ENCODE measurements around the gene NFKBIL1. TPM values are rescaled to one million over a fixed set of nuclear protein-coding genes. Genes with fewer than 3 reads are reported as not detected.

Gene NFKBIL1
- total RNA-seq, 4 donors from 2014 or later, result 23.7 to 34.0 (median 27.5) TPM

DNA sequence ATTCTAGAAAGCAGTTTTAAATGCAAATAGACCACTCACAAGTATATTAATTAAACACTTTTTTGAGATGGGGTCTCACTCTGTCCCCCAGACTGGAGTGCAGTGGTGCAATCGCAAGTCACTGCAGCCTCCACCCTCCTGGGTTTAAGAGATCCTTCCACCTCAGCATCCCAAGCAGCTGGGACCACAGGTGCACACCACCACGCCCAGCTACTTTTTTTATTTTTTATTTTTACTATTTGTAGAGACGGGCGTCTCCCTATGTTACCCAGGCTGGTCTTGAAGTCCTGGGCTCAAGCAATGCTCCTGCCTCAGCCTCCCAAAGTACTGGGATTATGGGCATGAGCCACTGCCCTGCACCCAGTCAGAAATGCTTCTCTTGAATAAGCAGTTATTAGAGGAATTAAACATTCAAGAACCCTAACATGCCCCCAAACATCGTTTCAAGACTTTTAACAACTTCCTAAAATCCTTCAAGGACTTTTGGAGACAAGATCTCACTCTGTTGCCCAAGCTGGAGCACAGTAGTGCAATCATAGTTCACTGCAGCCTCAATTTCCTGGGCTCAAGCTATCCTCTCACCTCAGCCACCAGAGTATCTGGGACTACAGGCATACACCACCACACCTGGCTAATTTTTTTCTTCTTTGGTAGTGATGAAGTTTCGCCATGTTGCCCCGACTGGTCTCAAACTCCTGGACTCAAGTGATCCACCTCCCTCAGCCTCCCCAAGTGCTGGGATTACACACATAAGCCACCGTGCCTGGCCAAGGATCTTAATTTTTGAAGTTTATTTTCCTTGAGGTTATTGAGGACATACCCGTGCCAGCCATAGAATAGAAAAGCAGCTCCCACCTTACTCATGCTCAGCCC, 15.4 kb upstream of the NFKBIL1 start:
- DNase-seq, result no peak
- intact Hi-C loops (cut with DNase I), result no loop called here
- Histone ChIP-seq H3K4me3 (replicated peaks in 1 of 3) (no peak overlapping the region), H3K36me3 (peaks cover 69 to 75% of the 10 kb centered on the region in 2 donors), H3K27me3 (no peaks in the 10 kb centered on the region), H3K4me1 (no peaks in the 10 kb centered on the region), H3K27ac (no peak overlapping the region), H3K9me3 (no peaks in the 10 kb centered on the region)
- TF ChIP-seq, protein P1, sequence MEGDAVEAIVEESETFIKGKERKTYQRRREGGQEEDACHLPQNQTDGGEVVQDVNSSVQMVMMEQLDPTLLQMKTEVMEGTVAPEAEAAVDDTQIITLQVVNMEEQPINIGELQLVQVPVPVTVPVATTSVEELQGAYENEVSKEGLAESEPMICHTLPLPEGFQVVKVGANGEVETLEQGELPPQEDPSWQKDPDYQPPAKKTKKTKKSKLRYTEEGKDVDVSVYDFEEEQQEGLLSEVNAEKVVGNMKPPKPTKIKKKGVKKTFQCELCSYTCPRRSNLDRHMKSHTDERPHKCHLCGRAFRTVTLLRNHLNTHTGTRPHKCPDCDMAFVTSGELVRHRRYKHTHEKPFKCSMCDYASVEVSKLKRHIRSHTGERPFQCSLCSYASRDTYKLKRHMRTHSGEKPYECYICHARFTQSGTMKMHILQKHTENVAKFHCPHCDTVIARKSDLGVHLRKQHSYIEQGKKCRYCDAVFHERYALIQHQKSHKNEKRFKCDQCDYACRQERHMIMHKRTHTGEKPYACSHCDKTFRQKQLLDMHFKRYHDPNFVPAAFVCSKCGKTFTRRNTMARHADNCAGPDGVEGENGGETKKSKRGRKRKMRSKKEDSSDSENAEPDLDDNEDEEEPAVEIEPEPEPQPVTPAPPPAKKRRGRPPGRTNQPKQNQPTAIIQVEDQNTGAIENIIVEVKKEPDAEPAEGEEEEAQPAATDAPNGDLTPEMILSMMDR (IDR thresholded peaks at IDR 0.05), result no peak
- TF ChIP-seq POLR2A (IDR thresholded peaks at IDR 0.05), result no peak
- 78 to 79% methylated on average over 9 of the region's 9 CpGs for WGBS, 2 donors

DNA sequence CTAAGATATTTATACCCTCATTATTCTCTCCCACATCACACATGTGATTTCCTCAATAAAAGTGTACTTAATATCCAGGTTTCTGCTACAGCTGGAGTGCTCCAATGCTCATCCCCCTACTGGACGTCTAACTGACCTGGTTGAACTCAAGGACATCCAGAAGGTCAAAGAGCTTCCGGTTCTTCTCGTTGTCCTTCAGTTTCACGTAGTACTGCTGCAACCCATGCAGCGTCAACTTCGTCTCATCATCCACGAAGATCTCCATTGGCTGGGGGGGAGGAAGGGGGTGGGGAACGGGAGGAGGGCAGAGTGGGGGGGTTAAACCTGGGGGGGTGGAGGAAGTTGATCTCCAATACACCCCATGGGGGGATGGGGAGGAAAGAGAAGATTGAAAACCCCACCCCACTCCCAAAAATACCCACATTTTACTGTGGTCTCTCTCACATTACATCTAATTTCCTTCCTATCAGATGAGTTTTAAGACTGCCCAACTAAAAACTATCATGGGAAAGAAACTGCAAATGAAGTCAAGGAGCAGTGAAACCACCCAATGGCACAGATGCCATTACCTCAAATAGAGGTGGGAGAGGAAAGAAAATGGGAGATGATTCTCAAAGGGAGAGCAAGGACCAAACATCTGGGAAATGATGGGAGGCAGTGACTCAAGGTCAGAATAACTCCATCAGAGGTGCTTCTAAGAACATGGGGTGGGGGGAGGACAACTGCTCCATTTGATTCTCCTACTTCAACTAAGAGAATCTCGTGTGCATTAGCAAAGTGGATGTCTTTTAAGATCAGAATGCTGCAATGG, 14.6 kb upstream of the NFKBIL1 start:
- H3K4me3 ChIP-seq (replicated peaks in 1 of 3), result no peak overlapping the region
- TF ChIP-seq, protein P1 (IDR thresholded peaks at IDR 0.05), result no peak
- TF ChIP-seq POLR2A (IDR thresholded peaks at IDR 0.05), result peak in 1 of 2 donors; percentile 3
- 68 to 77% methylated on average over 9 of the region's 9 CpGs for WGBS, 2 donors
- peaks cover 78 to 83% of the 10 kb centered on the region in 2 donors for H3K36me3 ChIP-seq
- H3K27me3 ChIP-seq, result no peaks in the 10 kb centered on the region
- no peaks in the 10 kb centered on the region for H3K4me1 ChIP-seq
- intact Hi-C loops (cut with DNase I), result no loop called here
- DNase-seq, result no peak
- H3K27ac ChIP-seq, result no peak overlapping the region
- no peaks in the 10 kb centered on the region for H3K9me3 ChIP-seq

DNA sequence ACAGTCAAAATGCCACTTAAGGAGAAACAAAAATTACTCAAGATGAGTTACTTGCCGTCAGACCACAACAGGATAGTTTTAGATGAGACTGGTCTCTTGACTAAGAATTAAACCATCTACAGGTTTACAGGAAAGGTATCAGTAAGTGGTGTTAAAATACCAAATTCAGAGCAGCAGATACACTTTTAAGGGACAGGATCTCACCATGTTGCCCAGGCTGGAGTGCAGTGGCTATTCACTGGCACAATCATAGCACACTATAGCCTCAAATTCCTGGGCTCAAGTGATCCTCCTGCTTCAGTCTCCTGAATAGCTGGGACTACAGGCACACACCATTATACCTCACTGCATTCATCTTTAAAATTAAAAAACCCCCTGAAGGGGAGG, 14.0 kb upstream of the NFKBIL1 start:
- no peak overlapping the region for H3K4me3 ChIP-seq (replicated peaks in 1 of 3)
- H3K27me3 ChIP-seq, result no peaks in the 10 kb centered on the region
- H3K9me3 ChIP-seq, result no peaks in the 10 kb centered on the region
- DNase-seq, result no peak
- intact Hi-C loops (cut with DNase I), result no loop called here
- no peak overlapping the region for H3K27ac ChIP-seq
- H3K4me1 ChIP-seq, result no peaks in the 10 kb centered on the region
- peaks cover 83 to 89% of the 10 kb centered on the region in 2 donors for H3K36me3 ChIP-seq
- TF ChIP-seq, protein P1 (IDR thresholded peaks at IDR 0.05), result no peak
- no peak for TF ChIP-seq POLR2A (IDR thresholded peaks at IDR 0.05)
- WGBS, 2 donors, result 88 to 100% methylated on average over 1 of the region's 1 CpG

- no peak overlapping the region for H3K27ac ChIP-seq
- no peaks in the 10 kb centered on the region for H3K27me3 ChIP-seq
- peaks cover 87 to 94% of the 10 kb centered on the region in 2 donors for H3K36me3 ChIP-seq
- DNase-seq, result no peak
- H3K4me1 ChIP-seq, result peaks cover under 1 to 2% of the 10 kb centered on the region in 2 donors
- WGBS, 2 donors, result 92 to 93% methylated on average over 6 of the region's 6 CpGs
- no peaks in the 10 kb centered on the region for H3K9me3 ChIP-seq
- TF ChIP-seq, protein P1 (IDR thresholded peaks at IDR 0.05), result no peak
- TF ChIP-seq POLR2A (IDR thresholded peaks at IDR 0.05), result no peak
- intact Hi-C loops (cut with DNase I), result no loop called here
- no peak overlapping the region for H3K4me3 ChIP-seq (replicated peaks in 1 of 3)
Measured at GRCh38 chr6:31534011-31534410, 13.4 kb upstream of the NFKBIL1 start.

All from thyroid gland (tissue), 4 donors.